ENCODE data around the gene CASP1. TPM values are rescaled to one million over a fixed set of nuclear protein-coding genes. Genes with fewer than 3 reads are reported as not detected.

The CASP1 gene
- total RNA-seq, 2 donors from 2014 or later = 9.1 to 10.1 TPM

DNA sequence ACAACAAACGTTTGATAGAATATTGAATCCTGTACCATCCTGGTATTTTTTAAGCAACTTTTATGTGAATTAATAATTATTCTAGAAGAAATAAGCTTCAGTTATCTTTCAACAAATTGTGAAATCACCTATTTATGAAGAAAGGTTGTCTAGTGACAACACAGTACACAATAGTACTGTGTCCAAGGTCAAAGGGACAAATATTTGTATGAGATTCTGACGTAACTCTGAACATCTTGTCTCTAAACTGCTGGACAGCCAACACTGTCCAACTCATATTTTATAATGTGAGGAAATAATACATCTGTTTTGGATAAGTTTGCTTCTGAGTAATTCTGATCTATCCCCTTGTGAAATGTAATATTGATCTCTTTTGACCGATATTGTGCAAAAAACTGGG is 30.9 kb downstream of the CASP1 start:
- no peak for ATAC-seq (ENCODE audit: insufficient number of reproducible peaks, low FRiP score, low read depth)
- no peak overlapping the region for H3K4me3 ChIP-seq
- no peaks in the 10 kb centered on the region for H3K9me3 ChIP-seq
- TF ChIP-seq, protein P1, sequence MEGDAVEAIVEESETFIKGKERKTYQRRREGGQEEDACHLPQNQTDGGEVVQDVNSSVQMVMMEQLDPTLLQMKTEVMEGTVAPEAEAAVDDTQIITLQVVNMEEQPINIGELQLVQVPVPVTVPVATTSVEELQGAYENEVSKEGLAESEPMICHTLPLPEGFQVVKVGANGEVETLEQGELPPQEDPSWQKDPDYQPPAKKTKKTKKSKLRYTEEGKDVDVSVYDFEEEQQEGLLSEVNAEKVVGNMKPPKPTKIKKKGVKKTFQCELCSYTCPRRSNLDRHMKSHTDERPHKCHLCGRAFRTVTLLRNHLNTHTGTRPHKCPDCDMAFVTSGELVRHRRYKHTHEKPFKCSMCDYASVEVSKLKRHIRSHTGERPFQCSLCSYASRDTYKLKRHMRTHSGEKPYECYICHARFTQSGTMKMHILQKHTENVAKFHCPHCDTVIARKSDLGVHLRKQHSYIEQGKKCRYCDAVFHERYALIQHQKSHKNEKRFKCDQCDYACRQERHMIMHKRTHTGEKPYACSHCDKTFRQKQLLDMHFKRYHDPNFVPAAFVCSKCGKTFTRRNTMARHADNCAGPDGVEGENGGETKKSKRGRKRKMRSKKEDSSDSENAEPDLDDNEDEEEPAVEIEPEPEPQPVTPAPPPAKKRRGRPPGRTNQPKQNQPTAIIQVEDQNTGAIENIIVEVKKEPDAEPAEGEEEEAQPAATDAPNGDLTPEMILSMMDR (IDR thresholded peaks at IDR 0.05) = no peak
- no peak overlapping the region for H3K27ac ChIP-seq
- no peak for DNase-seq (ENCODE audit: low spot score)
- no peaks in the 10 kb centered on the region for H3K4me1 ChIP-seq (ENCODE audit: control insufficient read depth in 1 of 2, low read depth in 2 of 2)
- no peaks in the 10 kb centered on the region for H3K27me3 ChIP-seq (replicated peaks; ENCODE audit: insufficient read depth)
- H3K36me3 ChIP-seq = no peaks in the 10 kb centered on the region

DNA sequence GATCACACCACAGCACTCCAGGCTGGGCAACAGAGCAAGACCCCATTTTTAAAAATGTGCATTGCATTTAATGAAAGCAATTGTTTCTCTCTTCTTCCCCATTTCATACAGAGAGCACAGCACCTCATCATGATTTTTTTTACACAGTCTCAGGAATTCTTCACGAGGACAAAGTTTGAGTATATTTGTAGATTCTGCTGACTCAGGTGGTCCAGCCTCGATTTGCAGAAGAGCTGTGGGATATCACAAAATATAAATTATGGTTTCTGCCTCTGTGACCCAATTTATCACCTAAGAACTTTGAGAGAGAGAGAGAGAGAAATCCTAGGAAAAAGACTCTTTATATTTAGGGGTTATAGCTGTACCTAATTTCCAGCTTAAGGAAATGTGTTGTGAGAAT is 31.8 kb downstream of the CASP1 start:
- no peaks in the 10 kb centered on the region for H3K4me1 ChIP-seq (ENCODE audit: control insufficient read depth in 1 of 2, low read depth in 2 of 2)
- H3K9me3 ChIP-seq = no peaks in the 10 kb centered on the region
- no peak overlapping the region for H3K27ac ChIP-seq
- H3K4me3 ChIP-seq = no peak overlapping the region
- H3K36me3 ChIP-seq = no peaks in the 10 kb centered on the region
- DNase-seq (ENCODE audit: low spot score) (no peak), ATAC-seq (ENCODE audit: insufficient number of reproducible peaks, low FRiP score, low read depth) (no peak)
- no peaks in the 10 kb centered on the region for H3K27me3 ChIP-seq (replicated peaks; ENCODE audit: insufficient read depth)
- TF ChIP-seq, protein P1 (IDR thresholded peaks at IDR 0.05) = no peak

- no peaks in the 10 kb centered on the region for H3K27me3 ChIP-seq (replicated peaks; ENCODE audit: insufficient read depth)
- ATAC-seq (ENCODE audit: insufficient number of reproducible peaks, low FRiP score, low read depth) = no peak
These were observed 34.1 kb downstream of the CASP1 start for GRCh38 chr11:105000797-105001196.

DNA sequence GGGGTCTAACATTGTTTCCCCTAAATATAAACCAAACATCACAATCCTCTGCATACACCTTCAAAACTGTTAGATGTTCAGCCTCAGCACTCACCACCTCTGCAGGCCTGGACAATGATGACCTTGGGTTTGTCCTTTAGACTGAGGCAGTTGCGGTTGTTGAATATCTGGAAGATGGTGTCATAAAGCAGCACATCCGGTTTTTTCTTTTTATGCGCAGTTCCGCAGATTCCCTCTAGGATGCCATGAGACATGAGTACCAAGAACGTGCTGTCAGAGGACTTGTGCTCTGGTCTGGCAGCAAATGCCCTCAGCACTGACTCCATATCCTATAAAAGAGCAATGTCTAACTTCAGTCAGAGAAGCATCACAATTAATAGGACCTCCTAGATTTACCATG is 34.8 kb downstream of the CASP1 start:
- ATAC-seq (ENCODE audit: insufficient number of reproducible peaks, low FRiP score, low read depth) (no peak), DNase-seq (ENCODE audit: low spot score) (no peak)
- Histone ChIP-seq H3K4me1 (ENCODE audit: control insufficient read depth in 1 of 2, low read depth in 2 of 2) (no peaks in the 10 kb centered on the region), H3K36me3 (no peaks in the 10 kb centered on the region), H3K27me3 (replicated peaks; ENCODE audit: insufficient read depth) (no peaks in the 10 kb centered on the region), H3K9me3 (no peaks in the 10 kb centered on the region), H3K4me3 (no peak overlapping the region), H3K27ac (no peak overlapping the region)
- TF ChIP-seq, protein P1 (IDR thresholded peaks at IDR 0.05) = no peak

More at GRCh38 chr11:105000797-105001196, 34.1 kb downstream of the CASP1 start:
- TF ChIP-seq, protein P1 (IDR thresholded peaks at IDR 0.05) = peak; percentile 17
- Histone ChIP-seq H3K27ac (no peak overlapping the region), H3K9me3 (no peaks in the 10 kb centered on the region), H3K4me3 (no peak overlapping the region), H3K4me1 (ENCODE audit: control insufficient read depth in 1 of 2, low read depth in 2 of 2) (no peaks in the 10 kb centered on the region), H3K36me3 (no peaks in the 10 kb centered on the region)
- no peak for DNase-seq (ENCODE audit: low spot score)

DNA sequence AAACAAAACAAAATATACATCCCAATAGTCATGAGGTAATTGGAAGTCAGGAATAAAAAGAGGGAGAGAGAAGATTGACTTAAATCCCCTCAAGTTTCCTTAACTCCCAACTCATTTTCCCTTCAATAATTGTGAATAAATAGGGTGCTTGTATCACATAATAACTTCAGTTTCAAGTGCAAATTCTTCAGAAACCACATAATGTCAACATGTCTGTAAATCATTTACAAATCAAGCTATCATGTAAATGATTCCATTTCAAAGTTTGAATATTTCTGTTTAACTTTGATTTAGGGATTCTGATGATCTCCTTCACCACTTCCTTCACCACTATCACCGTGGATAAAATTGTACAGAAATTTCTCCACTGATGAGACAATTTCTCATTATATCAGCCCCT is 35.2 kb downstream of the CASP1 start:
- no peaks in the 10 kb centered on the region for H3K9me3 ChIP-seq
- TF ChIP-seq, protein P1 (IDR thresholded peaks at IDR 0.05) = no peak
- no peaks in the 10 kb centered on the region for H3K36me3 ChIP-seq
- no peak overlapping the region for H3K4me3 ChIP-seq
- ATAC-seq (ENCODE audit: insufficient number of reproducible peaks, low FRiP score, low read depth) (no peak), DNase-seq (ENCODE audit: low spot score) (no peak)
- no peak overlapping the region for H3K27ac ChIP-seq
- H3K4me1 ChIP-seq (ENCODE audit: control insufficient read depth in 1 of 2, low read depth in 2 of 2) = no peaks in the 10 kb centered on the region
- H3K27me3 ChIP-seq (replicated peaks; ENCODE audit: insufficient read depth) = no peaks in the 10 kb centered on the region

Data from thoracic aorta (tissue), 2 donors.